Stimulated activated CD4-positive, alpha-beta T cell treated with anti-CD3 and anti-CD28 coated beads, TNF-alpha, amount 100 ng/mL, for 24 hours (primary cell): ENCODE data around the gene IFIT1B.
"Not testable (repeated sequence)": the region's sequence is repeated elsewhere in the genome, so short reads cannot be mapped to it uniquely, and the experiment has no call there.

Experiments used
- DNase-seq, 3 experiments: peaks; one replicate each; pipeline ENCODE4 v3.0.0-alpha.2; 2020; ENCODE audit warnings: low read depth in 3 of 3

IFIT1B gene

DNA sequence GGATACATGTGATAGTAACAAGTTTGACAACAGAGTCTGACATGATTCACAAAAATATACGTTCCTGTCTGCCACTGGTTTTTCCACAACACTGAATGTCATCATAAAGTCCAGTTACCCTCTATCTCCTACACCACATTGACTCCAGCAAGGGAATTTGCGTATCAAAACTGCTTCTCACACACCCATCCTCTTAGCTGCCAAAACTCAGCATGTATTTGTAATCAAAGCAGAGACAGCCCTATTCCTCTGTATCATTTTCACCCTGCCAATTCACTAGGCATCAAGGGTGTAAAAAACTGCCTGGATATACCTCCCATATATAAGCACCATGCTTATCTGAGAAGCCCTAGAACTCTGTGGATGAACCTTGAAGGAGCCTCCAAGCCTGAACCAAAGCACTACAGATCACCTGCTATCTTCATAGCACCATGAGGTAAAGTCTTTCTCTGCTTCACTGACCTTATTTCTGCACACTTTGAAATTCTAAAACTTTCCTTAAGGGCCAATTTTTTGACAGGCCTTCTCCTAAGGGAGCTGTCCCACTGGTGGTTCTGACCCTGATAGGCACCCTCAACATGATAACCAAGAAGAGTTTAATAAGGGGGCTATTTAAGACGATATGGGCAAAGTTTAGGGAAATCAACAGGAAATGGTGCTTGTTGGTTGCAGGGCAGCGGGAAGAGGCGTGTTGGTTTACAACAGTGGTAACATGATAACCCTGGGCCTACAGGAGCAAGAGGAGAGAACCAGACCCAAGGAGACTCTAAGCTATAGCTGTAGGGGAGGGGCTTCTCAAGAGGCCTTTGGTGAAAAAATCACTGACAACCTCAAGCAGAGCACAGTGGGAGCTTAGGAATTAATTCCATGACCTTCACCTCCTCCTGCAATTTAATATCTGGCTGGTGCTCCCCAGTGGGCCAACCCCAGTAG, at the start of gene IFIT1B:
Gene IFIT1B (plus strand): TSS at position 352 of the 933 bp plus-strand sequence. CDS start 80 bp downstream, at position 432.
- no peak for DNase-seq

- DNase-seq, result no peak
These were observed 48.7 kb upstream of the IFIT1B start for GRCh38 chr10:89329151-89329550.

DNA sequence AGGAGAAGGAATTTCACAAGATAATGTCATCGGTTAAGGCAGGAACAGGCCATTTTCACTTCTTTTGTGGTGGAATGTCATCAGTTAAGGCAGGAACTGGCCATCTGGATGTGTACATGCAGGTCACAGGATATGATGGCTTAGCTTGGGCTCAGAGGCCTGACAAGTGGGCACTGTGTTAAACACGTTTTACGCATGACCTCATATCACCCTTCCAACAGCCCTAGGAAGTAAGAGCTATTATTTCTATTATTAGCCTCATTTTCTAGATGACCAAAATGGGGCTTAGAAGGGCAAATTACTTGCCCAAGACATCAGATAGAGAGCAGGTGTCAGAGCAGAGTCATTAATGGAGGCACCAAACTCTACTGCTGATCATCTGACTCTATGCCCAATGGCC, 47.8 kb upstream of the IFIT1B start:
- DNase-seq, result not testable (repeated sequence)

DNA sequence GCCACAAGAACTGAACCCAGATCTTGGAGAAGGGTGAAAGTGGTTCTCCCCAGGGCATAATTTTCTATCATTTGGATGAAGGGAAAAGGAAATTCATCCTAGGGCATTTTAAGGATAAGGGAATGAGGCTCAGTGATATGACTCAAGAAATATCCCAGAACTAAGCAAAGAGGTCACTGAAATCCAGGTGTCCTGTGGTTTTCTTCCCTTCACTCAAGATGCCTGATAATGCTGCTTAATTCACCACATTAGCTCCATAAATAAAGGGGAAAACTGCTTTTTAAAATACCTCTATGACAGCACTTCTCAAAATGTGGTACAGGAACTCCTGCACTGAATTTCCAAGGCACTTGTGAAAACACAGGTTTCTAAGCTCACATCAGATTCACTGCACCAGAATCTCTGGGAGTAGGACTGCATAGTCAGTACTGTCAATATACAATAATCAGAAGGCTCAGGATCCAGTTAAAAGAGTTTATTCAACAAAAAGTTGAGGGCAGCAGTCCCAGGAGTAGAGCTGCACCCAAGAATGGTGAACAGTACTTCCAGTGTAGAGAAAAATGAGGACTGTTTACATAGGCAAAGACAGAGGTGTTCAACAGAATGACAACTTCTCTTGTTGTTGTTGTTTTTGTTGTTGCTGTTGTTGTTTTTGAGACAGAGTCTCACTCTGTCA, 47.2 kb upstream of the IFIT1B start:
- no peak for DNase-seq

DNA sequence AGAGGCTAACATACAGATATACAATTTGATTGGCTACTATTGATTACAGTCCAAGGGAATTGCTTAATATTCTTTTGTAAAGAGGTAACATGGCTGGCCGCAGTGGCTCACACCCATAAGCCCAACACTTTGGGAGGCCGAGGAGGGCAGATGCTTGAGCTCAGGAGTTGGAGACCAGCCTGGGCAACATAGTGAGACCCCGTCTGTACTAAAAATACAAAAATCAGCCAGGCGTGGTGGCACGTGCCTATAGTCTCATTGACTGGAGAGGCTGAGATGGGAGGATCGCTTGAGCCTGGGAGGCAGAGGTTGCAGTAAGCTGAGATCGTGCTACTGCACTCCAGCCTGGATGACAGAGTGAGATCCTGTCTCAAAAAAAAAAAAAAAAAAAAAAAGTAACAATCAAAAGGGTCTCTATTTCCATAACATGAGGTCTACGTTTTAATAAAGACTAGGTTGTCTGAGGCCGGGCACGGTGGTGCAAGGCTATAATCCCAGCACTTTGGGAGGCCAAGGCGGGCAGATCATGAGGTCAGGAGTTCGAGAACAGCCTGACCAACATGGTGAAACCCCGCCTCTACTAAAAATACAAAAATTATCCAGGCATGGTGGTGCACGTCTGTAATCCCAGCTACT, 46.3 kb upstream of the IFIT1B start:
- not testable (repeated sequence) for DNase-seq

GRCh38 chr10:89332123-89332633, 45.7 kb upstream of the IFIT1B start:
- DNase-seq, result no peak

DNA sequence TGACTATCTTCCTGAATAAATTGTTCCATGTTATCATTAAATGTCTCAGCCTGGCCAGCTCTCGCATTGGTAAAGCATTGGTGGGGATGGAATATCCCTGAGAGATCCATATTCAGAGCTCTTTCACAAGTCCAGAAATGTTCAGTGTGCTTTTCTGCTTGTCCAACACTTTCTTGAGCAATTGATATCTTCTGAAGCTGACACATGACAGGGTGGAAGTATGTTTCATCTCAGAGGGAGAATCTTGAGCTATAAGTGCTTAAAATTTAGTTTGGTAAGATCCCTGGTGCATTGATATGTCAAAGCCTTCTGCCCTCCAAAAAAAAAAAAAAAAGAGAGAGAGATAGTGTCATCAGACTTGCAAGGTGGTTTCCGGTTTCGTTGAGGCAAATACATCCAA, 42.6 kb upstream of the IFIT1B start:
- no peak for DNase-seq

- DNase-seq, result no peak
These were observed 41.6 kb upstream of the IFIT1B start for GRCh38 chr10:89336241-89336640.

DNA sequence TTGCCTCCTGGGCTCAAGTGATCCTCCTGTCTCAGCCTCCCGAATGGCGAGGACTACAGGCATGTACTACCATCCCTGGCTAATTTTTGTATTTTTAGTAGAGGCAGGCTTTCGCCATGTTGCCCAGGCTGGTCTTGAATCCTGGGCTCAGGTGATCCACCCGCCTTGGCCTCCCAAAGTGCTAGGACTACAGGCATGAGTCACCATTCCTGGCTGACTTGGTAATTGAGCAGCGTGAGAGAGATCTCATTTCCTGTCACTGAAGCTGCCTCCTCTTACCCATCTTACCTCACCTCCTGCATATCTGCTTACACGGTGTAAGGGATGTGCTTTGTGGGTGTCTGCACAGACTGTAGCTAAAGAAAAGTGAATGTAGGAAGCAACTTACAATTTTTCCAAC, 40.4 kb upstream of the IFIT1B start:
- peak in 1 of 3 experiments; percentile 35 for DNase-seq

GRCh38 chr10:89338713-89339112, 39.1 kb upstream of the IFIT1B start:
- DNase-seq, result no peak

GRCh38 chr10:89339875-89340274, 38.0 kb upstream of the IFIT1B start:
- no peak for DNase-seq

- DNase-seq, result no peak
These were observed 36.2 kb upstream of the IFIT1B start for GRCh38 chr10:89341649-89342048.

DNA sequence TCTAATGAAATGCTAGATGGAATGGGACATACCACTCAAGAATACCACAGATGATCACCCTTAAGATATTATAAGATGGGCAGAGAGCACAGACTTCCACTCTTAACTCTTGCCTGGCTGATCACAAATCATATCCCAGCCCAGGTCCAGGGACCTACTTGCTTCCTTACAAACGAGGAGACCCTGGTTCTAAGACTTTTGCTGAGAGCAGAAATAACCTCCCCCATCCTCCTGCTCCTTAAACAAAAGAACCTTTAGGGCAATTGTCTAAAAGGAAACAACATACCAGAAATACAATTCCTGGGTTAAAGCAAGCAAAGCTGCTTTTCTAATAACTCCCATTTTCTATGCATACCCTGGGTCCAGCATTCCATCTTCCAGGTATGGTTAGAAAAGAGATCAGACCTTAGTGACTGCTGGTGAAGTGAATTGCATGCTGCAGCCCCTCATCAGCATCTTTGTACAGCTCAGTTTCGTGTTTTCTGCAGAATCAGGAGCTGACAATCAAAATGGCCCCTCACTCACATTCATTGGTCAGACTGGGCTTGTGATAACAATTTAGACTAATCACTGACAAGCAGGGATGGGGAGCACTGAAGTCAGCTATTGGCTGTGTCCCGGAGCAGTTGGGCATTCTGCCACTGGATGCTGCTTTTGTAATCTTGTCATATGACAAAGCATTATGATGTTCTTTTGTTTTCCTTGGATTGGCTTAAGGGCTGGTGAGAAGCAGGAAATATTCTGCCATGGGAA, 35.5 kb upstream of the IFIT1B start:
- no peak for DNase-seq

DNA sequence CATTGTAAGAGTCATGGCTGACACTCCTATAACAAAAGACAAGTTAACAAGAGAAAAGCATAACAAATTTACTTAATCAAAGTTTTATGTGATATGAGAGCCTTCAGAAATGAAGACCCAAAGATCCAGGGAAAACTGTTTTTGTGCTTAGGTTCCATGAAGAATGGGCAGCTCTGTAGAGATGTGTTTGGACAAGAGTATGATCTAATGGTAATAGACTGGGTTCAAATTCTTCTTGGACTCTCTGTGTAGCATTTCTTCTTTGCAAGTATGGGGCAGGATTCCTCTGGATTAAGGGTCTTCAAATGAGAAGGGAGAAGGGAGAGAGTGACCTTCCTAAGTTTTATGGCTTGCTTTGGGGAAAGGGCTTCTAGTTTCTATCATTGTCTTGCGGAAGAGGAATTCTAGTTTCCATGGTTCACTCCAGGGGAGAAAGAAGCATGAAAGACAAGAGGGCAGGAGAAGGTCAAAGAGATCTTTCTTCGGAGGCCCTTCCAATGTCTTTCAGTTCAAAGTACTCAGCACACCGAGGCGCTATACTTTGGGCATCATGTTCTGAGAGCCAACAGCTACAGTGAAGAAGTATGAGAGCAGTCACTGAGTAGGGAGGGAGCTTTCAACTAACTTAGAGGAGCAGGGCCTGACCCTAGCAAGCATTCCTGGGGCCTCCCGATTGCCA, 34.6 kb upstream of the IFIT1B start:
- DNase-seq, result no peak

DNA sequence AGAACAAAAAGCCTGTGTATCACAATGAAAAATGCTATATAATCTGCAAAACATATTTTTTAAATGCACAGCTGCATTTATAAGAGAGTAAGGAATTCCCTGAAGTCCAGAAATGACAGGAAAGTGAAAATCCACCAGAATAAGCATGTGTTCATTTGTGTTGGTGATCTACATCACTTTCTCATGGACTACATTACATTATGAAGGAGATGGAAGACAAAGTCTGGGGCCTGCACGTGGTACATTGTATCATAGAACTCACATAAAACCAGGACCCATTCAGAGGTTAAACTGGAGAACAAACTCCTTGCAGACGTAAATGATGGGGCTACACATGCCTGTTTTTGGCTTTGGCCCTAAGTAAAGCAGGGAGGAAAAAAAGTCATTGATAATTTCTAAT, 33.7 kb upstream of the IFIT1B start:
- no peak for DNase-seq

GRCh38 chr10:89345367-89346000, 32.4 kb upstream of the IFIT1B start:
- no peak for DNase-seq

GRCh38 chr10:89346405-89347254, 31.2 kb upstream of the IFIT1B start:
- DNase-seq, result no peak

DNA sequence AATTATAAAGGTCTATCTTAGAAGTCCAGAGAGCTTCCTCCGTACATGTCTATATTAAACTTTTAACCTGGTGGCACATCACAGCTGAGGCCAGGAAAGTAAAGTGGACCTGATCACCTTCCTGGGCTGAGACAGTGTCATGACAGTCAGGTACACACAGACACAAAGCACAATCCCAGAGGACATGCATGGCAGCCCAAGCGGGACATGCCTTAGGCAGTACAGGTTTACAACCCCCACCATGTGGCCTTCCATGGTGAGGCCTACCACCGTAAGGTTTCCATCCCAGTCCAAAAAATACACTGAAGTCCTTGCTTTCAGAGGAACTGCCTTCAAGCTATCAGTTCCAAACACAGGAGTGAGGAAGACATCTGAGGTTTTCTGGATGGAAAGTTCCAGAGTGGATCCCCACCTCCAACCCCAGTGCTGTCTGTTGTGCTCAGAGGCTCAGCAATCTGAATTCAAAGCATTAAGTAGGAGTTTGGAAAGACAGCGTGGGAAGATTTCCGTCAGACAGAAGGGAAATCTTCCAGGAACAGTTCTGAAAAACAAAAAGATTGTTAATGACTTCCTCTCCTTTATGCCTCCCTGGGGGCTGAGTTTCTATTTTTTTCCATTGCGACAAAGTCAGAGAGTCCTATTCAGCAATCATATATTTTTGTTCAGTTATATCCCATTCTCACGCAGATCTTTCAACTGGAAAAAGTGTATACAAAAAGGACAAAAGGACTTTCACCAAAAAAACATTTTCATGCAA, 30.0 kb upstream of the IFIT1B start:
- no peak for DNase-seq

GRCh38 chr10:89348481-89348880, 29.4 kb upstream of the IFIT1B start:
- no peak for DNase-seq
